Heart right ventricle (tissue), 16 donors: ENCODE measurements around the gene LMNTD1. TPM values are rescaled to one million over a fixed set of nuclear protein-coding genes. Genes with fewer than 3 reads are reported as not detected.
"Not testable (repeated sequence)": the region's sequence is repeated elsewhere in the genome, so short reads cannot be mapped to it uniquely, and the experiment has no call there.

Experiments
- ATAC-seq, 8 donors: fragments of 200-7000 bp; cut with Tn5 transposase; one replicate each; pipeline ENCODE4 v1.9.1; 2020; ENCODE audit warnings: mild to moderate bottlenecking in 8 of 8, moderate library complexity in 8 of 8, moderate number of reproducible peaks in 1 of 8
- DNase-seq, 2 donors: peaks; one replicate each; pipeline ENCODE4 v3.0.0-alpha.2; 2020
- H3K27ac ChIP-seq, 10 donors: fragments of 200-600 bp; sonication (generic) in 2 of 10; one replicate each; pipeline versions ENCODE4 v1.5.0 to v1.8.0; 2020 to 2022; ENCODE audit warnings: mild to moderate bottlenecking in 3 of 10
- H3K27me3 ChIP-seq, 7 donors: fragments of 200-600 bp; one replicate each; pipeline ENCODE4 v1.8.0; 2021 to 2022; ENCODE audit warnings: mild to moderate bottlenecking in 2 of 7
- H3K36me3 ChIP-seq, 9 donors: fragments of 200-600 bp; sonication (generic) in 1 of 9; one replicate each; pipeline versions ENCODE4 v1.5.0 to v1.8.0; 2020 to 2022; ENCODE audit warnings: mild to moderate bottlenecking in 2 of 9
- H3K4me1 ChIP-seq, 9 donors: fragments of 200-600 bp; sonication (generic) in 1 of 9; one replicate each; pipeline versions ENCODE4 v1.5.0 to v1.8.0; 2020 to 2022; ENCODE audit warnings: mild to moderate bottlenecking in 4 of 9
- H3K4me3 ChIP-seq, 10 donors: fragments of 200-600 bp; sonication (generic) in 2 of 10; one replicate each; pipeline versions ENCODE4 v1.5.0 to v1.8.0; 2020 to 2022; ENCODE audit warnings: mild to moderate bottlenecking in 7 of 10, moderate library complexity in 2 of 10
- H3K9me3 ChIP-seq, 11 donors: fragments of 200-600 bp in 10 of 11; sonication (generic) in 2 of 11; one replicate each; pipeline versions ENCODE4 v1.5.0 to v1.8.0; 2013 to 2022; ENCODE audit warnings: mild to moderate bottlenecking in 2 of 11, control low read depth in 1 of 11, moderate library complexity in 1 of 11
- WGBS, 2 donors: extraction: QIAGEN DNeasy Blood & Tissue Kit; methylation state at CpG; one replicate each; pipeline ENCODE4 v1.1.7; 2013; ENCODE audit warnings: inconsistent platforms in 1 of 2; 5-methylcytosine and 5-hydroxymethylcytosine counted together
- intact Hi-C, 10 donors: fragments of 100-400 bp; cut with DNase I; formaldehyde crosslinking; loops; one replicate each; pipeline versions ENCODE4 v1.11.1 to v1.14.2; 2022
- polyA plus RNA-seq, 2 donors: library from polyadenylated mRNA; stranded (reverse); fragments of 200-250 nt; gene quantifications; one replicate each; pipeline ENCODE4 v1.2.3, GENCODE V29; 2013
- total RNA-seq, 10 donors: library from RNA; stranded (reverse); fragmentation: NEBNext Ultra II Directional in 3 of 10; extraction: Animal tissue kit (Norgen Biotek cat#: 25700) in 3 of 10; gene quantifications; one replicate each; pipeline versions ENCODE4 v1.2.1 to v1.2.4, GENCODE V29; 2021 to 2023
- TF ChIP-seq, protein P1 (sequence below), 9 donors: fragments of 200-600 bp; sonication (generic) in 2 of 9; IDR thresholded peaks; one replicate each; pipeline versions ENCODE4 v1.5.0 to v1.8.0; 2021 to 2022; ENCODE audit warnings: antibody characterized with exemption in 9 of 9, mild to moderate bottlenecking in 5 of 9, moderate library complexity in 1 of 9
- donor health status: Arrhythmogenic right ventricular cardiomyopathy.
- donor health status: ischemic (EF 13 %, LVEDD 7.1; RV severe dilation, severe dysfunction).
- donor health status: healthy with polysubstance abuse.
- donor health status: DM: no; HTN: yes; CAD: no.
- donor health status: DM: no; HTN: no; CAD: no.
- donor health status: ischemic (EF 25% LVEDD 6.9; RV normal size, moderate dysfunction).
- donor health status: ischemic (EF 25% LVEDD 5.7; RV mildly dilated, moderate dysfunction).
- donor health status: healthy.
- donor health status: DM: yes; HTN: yes; CAD: no.
- donor health status: Ischemic cardiomyopathy.
- donor health status: ischemic (EF 35%, LVEDD 5.7; RV mildly dilated, moderate dysfunction).
- donor health status: nonischemic (EF 11% LVEDD 7.7; RV severe dilation, severe dysfunction).
- donor health status: DM: yes; HTN: yes; CAD: no.
- donor health status: PGD.
- donor health status: ischemic (EF 29% LVEDD 5.4; RV normal size, mild dysfunction).
- donor health status: nonischemic (EF 23%, LVEDD 6.1; RV moderate dilation, normal function).

Gene LMNTD1
- total and polyA plus RNA-seq, 12 donors, result not detected

DNA sequence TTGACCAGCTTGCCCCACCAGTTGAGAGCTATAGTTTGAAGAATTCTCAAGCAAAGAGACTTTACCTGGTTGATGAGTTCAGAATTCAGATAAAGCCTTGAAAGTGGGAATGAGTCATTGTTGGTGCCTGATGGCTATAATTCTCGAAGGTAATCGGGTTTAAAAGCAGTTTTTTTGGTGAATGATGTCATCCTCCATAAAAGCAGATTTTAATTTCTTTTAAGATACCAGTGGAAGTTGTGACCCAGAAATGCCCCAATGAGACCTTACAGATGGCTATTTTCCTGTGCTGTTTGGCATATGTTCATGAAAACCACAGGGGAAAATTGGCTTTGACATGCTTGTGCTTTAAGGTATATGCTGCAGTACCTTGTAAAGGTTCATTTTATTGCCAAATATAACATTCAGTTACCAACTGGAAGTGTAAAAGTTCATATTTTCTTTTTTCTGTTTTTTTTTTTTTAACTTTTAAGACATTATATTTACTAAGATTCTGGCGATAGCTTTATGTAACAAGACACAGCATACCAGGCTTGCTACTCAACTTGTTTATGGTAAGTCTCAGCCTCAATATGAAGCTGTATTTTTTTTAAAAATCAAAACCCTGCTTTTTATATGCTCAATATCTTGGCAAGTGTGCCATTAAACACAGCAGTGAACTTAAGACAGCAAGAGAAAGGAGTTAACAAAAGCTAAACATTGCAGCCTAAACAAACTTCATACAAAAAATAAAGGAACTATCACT, 119.3 kb downstream of the LMNTD1 start:
- H3K9me3 ChIP-seq, result no peaks in the 10 kb centered on the region
- H3K4me1 ChIP-seq, result peaks cover 0 to 5% (median 0%) of the 10 kb centered on the region in 9 donors
- H3K4me3 ChIP-seq, result no peak overlapping the region
- no peaks in the 10 kb centered on the region for H3K27me3 ChIP-seq
- ATAC-seq, result no peak
- WGBS, 2 donors, result 46 to 55% methylated on average over 3 of the region's 3 CpGs
- intact Hi-C loops, result loop anchor here in 3 of 10 donors (10.0 kb wide), 3 partner anchors 591 to 1271 kb away; no protein-coding TSS in a partner anchor
- H3K36me3 ChIP-seq, result no peaks in the 10 kb centered on the region
- H3K27ac ChIP-seq, result no peak overlapping the region
- TF ChIP-seq, protein P1, sequence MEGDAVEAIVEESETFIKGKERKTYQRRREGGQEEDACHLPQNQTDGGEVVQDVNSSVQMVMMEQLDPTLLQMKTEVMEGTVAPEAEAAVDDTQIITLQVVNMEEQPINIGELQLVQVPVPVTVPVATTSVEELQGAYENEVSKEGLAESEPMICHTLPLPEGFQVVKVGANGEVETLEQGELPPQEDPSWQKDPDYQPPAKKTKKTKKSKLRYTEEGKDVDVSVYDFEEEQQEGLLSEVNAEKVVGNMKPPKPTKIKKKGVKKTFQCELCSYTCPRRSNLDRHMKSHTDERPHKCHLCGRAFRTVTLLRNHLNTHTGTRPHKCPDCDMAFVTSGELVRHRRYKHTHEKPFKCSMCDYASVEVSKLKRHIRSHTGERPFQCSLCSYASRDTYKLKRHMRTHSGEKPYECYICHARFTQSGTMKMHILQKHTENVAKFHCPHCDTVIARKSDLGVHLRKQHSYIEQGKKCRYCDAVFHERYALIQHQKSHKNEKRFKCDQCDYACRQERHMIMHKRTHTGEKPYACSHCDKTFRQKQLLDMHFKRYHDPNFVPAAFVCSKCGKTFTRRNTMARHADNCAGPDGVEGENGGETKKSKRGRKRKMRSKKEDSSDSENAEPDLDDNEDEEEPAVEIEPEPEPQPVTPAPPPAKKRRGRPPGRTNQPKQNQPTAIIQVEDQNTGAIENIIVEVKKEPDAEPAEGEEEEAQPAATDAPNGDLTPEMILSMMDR (IDR thresholded peaks at IDR 0.05), result no peak
- no peak for DNase-seq

DNA sequence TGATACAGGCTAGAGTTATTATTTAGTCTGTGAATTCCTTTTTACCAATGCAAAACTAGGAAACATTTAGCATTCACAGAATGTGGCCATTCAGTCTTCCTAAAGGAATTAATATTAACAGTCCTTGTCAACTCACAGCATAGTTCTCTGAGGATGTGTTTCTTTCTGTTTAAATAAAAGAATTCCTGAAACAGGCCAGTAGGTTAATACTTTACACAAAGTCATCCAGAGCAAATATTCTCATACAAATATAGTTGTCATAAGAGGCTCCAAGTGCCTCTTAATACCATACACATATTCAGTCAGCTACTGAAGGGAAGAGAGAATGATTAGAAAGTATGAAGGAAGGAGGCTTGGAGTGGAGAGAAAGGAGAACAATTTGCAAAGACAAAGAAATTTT, 120.1 kb downstream of the LMNTD1 start:
- DNase-seq, result no peak
- TF ChIP-seq, protein P1 (IDR thresholded peaks at IDR 0.05), result no peak
- Histone ChIP-seq H3K27ac (no peak overlapping the region), H3K36me3 (no peaks in the 10 kb centered on the region), H3K27me3 (no peaks in the 10 kb centered on the region), H3K4me1 (peaks cover 0 to 5% (median 0%) of the 10 kb centered on the region in 9 donors), H3K9me3 (no peaks in the 10 kb centered on the region), H3K4me3 (no peak overlapping the region)
- no peak for ATAC-seq
- intact Hi-C loops, result loop anchor here in 3 of 10 donors (10.0 kb wide), 3 partner anchors 592 to 1272 kb away; no protein-coding TSS in a partner anchor

DNA sequence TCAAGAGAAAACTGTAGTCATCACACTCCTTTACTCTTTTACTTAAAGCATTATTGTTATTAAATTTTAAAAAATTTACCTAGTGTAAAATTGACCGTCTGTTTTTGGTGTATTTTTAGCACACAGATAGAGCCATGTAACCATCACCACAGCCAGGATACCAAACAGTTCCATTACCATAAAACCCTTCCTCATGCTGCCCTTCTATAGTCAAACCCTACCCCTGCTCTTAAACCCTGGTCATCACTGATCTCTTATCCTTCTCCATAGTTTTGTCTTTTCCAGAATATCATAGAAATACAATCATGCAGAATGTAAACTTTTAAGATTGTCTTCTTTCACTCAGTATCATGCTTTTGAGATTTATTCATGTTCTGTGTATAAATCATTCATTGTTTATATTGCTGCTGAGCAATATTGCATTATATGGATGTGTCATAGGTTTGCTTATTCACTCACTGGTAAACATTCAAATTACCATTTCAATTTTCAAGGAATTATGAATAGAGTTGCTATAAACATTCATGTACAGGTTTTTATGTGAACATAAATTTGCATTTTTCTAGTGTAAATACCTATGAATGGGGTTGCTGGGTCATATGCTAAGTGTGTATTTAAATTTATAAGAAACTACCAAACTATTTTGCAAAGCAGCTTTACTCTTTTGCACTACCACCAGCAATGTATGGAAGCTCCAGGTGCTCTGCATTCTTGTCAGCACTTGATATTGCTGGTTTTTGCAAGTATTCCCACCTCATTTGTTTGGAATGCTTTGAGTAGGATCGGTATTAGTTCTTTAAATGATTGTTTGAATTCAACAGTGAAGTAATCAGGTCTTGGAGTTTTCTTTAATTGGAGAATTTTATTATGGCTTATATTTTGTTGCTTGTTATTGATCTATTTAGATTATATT, 125.5 kb downstream of the LMNTD1 start:
- intact Hi-C loops, result no loop called here
- WGBS, 2 donors, result 56 to 63% methylated on average over 2 of the region's 2 CpGs
- no peaks in the 10 kb centered on the region for H3K36me3 ChIP-seq
- no peak for DNase-seq
- TF ChIP-seq, protein P1 (IDR thresholded peaks at IDR 0.05), result no peak
- H3K4me3 ChIP-seq, result no peak overlapping the region
- H3K27ac ChIP-seq, result no peak overlapping the region
- peaks cover 0 to 15% (median 5%) of the 10 kb centered on the region in 9 donors for H3K4me1 ChIP-seq
- no peaks in the 10 kb centered on the region for H3K9me3 ChIP-seq
- H3K27me3 ChIP-seq, result no peaks in the 10 kb centered on the region
- ATAC-seq, result no peak

DNA sequence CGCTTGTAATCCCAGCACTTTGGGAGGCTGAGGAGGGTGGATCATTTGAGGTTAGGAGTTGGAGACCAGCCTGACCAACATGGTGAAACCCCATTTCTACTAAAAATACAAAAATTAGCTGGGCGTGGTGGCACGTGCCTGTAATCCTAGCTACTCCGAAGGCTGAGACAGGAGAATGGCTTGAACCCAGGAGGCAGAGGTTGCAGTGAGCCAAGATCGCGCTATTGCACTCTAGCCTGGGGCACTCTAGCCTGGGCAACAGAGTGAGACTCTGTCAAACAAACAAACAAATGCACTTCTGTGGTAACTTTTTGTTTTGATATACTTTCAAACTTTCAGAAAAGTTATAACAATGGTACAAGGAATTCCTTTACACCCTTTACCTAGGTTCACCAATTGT, 126.3 kb downstream of the LMNTD1 start:
- H3K4me3 ChIP-seq, H3K27me3 ChIP-seq, ATAC-seq, intact Hi-C loops, DNase-seq, H3K9me3 ChIP-seq, H3K27ac ChIP-seq, H3K36me3 ChIP-seq: not testable (repeated sequence)
- 95 to 99% methylated on average over 6 of the region's 6 CpGs for whole genome bisulfite sequencing, 2 donors
- H3K4me1 ChIP-seq, result peaks cover 0 to 15% (median 5%) of the 10 kb centered on the region in 9 donors
